TTC549 (cell line): ENCODE results near the gene KLHDC1.
"Not testable (repeated sequence)": the region's sequence is repeated elsewhere in the genome, so short reads cannot be mapped to it uniquely, and the experiment has no call there.

Experiments used
- FAIRE-seq: peaks from 2 replicates; lab custom pipeline; 2012; peaks lifted over from hg19 to GRCh38; lab: Jason Lieb, UNC

KLHDC1 gene

GRCh38 chr14:49692811-49693734 lies at the start of gene KLHDC1:
Gene KLHDC1, plus strand, starts transcription at chr14:49693120. Its CDS starts 75 bp downstream, at chr14:49693195.
- FAIRE-seq = no peak

GRCh38 chr14:49653508-49653907 lies 39.4 kb upstream of the KLHDC1 start:
- peak; percentile 78 for FAIRE-seq

GRCh38 chr14:49654511-49654910 lies 38.4 kb upstream of the KLHDC1 start:
- peak; percentile 32 for FAIRE-seq

- FAIRE-seq = not testable (repeated sequence)
Measured at GRCh38 chr14:49657500-49657899, 35.4 kb upstream of the KLHDC1 start.

- no peak for FAIRE-seq
Measured at GRCh38 chr14:49659526-49660455, 33.1 kb upstream of the KLHDC1 start.

- FAIRE-seq = no peak
Measured at GRCh38 chr14:49670475-49670874, 22.4 kb upstream of the KLHDC1 start.

- FAIRE-seq = no peak
Measured at GRCh38 chr14:49673586-49673985, 19.3 kb upstream of the KLHDC1 start.

- FAIRE-seq = no peak
Measured at GRCh38 chr14:49677643-49678042, 15.3 kb upstream of the KLHDC1 start.

GRCh38 chr14:49679271-49679670 lies 13.6 kb upstream of the KLHDC1 start:
- FAIRE-seq = no peak

- FAIRE-seq = no peak
Measured at GRCh38 chr14:49686425-49686824, 6.5 kb upstream of the KLHDC1 start.

GRCh38 chr14:49687942-49688700 lies 4.8 kb upstream of the KLHDC1 start, which contains the start of gene POLE2:
Gene POLE2, minus strand, starts transcription at chr14:49688214. Its CDS starts 11 bp downstream, at chr14:49688203.
- no peak for FAIRE-seq

GRCh38 chr14:49688701-49689030 lies 4.3 kb upstream of the KLHDC1 start:
- FAIRE-seq = no peak

- FAIRE-seq = no peak
Measured at GRCh38 chr14:49691031-49691430, 1.9 kb upstream of the KLHDC1 start.

- FAIRE-seq = no peak
Measured at GRCh38 chr14:49692193-49692757, 645 bp upstream of the KLHDC1 start.

GRCh38 chr14:49693735-49694124 lies 810 bp downstream of the KLHDC1 start:
- not testable (repeated sequence) for FAIRE-seq

- FAIRE-seq = no peak
Measured at GRCh38 chr14:49702725-49703124, 9.8 kb downstream of the KLHDC1 start.

- no peak for FAIRE-seq
Measured at GRCh38 chr14:49703965-49704364, 11.0 kb downstream of the KLHDC1 start.

GRCh38 chr14:49704471-49704870 lies 11.6 kb downstream of the KLHDC1 start:
- not testable (repeated sequence) for FAIRE-seq

GRCh38 chr14:49710993-49711392 lies 18.1 kb downstream of the KLHDC1 start:
- FAIRE-seq = not testable (repeated sequence)

- FAIRE-seq = no peak
Measured at GRCh38 chr14:49720744-49721143, 27.8 kb downstream of the KLHDC1 start.

GRCh38 chr14:49721733-49722435 lies 29.0 kb downstream of the KLHDC1 start:
- FAIRE-seq = not testable (repeated sequence)
